A673 (cell line): ENCODE data around the gene ACADVL. TPM values are rescaled to one million over a fixed set of nuclear protein-coding genes. Genes with fewer than 3 reads are reported as not detected.
A peak's percentile ranks its signal among the peaks of the same experiment; 100 is the strongest.
"Not testable (repeated sequence)": the region's sequence is repeated elsewhere in the genome, so short reads cannot be mapped to it uniquely, and the experiment has no call there.

Experiments used
- BruUV-seq: library from RNA; stranded (reverse); fragments of 400-500 nt; replicated peaks from 2 replicates; lab custom pipeline; 2021; lab: Mats Ljungman, UMichigan
- CTCF ChIA-PET: fragments of 300-600 bp; sonication (Branson Sonifier 250); formaldehyde crosslinking; loops from one replicate; lab custom pipeline; 2022; ENCODE audit warnings: antibody characterized with exemption; lab: Charles Lee
- POLR2A ChIA-PET: fragments of 300-600 bp; sonication (Branson Sonifier 250); formaldehyde crosslinking; loops from one replicate; lab custom pipeline; 2022; ENCODE audit warnings: antibody characterized with exemption; ENCODE audit not compliant: low non-redundant PET; lab: Charles Lee
- DNase-seq: peaks from one replicate; pipeline ENCODE4 v3.0.0-alpha.2; 2015; ENCODE audit warnings: low spot score
- H3K27ac ChIP-seq: fragments of 200-600 bp; sonication (generic); 2 replicates; pipeline ENCODE4 v1.5.1; 2016; ENCODE audit warnings: mixed run types, low read depth, mild to moderate bottlenecking, mixed read lengths, antibody characterized with exemption, low read length; ENCODE audit not compliant: poor library complexity, severe bottlenecking
- H3K27me3 ChIP-seq: fragments of 200-600 bp; sonication (generic); replicated peaks from 2 replicates; pipeline ENCODE4 v1.6.1; 2017; ENCODE audit warnings: mixed run types, low read depth, mild to moderate bottlenecking, mixed read lengths, antibody characterized with exemption, low read length; ENCODE audit not compliant: insufficient read depth, poor library complexity
- H3K36me3 ChIP-seq: fragments of 200-600 bp; sonication (generic); 2 replicates; pipeline ENCODE4 v1.6.1; 2016; ENCODE audit warnings: mixed run types, mild to moderate bottlenecking, mixed read lengths, antibody characterized with exemption, low read length; ENCODE audit not compliant: insufficient read depth, poor library complexity, severe bottlenecking
- H3K4me1 ChIP-seq: fragments of 200-600 bp; sonication (generic); 2 replicates; pipeline ENCODE4 v1.6.1; 2017; ENCODE audit warnings: mixed run types, mild to moderate bottlenecking, mixed read lengths, antibody characterized with exemption, low read length; ENCODE audit not compliant: insufficient read depth, poor library complexity, severe bottlenecking
- H3K4me3 ChIP-seq: fragments of 200-600 bp; sonication (generic); 2 replicates; pipeline ENCODE4 v1.5.1; 2016; ENCODE audit warnings: low read depth, mixed run types, mild to moderate bottlenecking, mixed read lengths, low read length; ENCODE audit not compliant: poor library complexity, severe bottlenecking
- H3K9me3 ChIP-seq: fragments of 200-600 bp; sonication (generic); 2 replicates; pipeline ENCODE4 v1.6.1; 2016; ENCODE audit warnings: mixed run types, low read depth, mild to moderate bottlenecking, mixed read lengths, antibody characterized with exemption, low read length; ENCODE audit not compliant: poor library complexity, severe bottlenecking
- EZH2 ChIP-seq: fragments of 200-600 bp; sonication (generic); IDR thresholded peaks from 2 replicates; pipeline ENCODE4 v1.6.1; 2017; ENCODE audit warnings: borderline replicate concordance, low read depth, mild to moderate bottlenecking, mixed read lengths, antibody characterized with exemption, low read length; ENCODE audit not compliant: poor library complexity, severe bottlenecking
- intact Hi-C: fragments of 100-400 bp; cut with micrococcal nuclease; formaldehyde crosslinking; loops from one replicate; pipeline ENCODE4 v1.10.0; 2022; ENCODE audit not compliant: unreplicated experiment
- total RNA-seq: library from RNA; stranded (reverse); gene quantifications from 2 replicates; pipeline ENCODE4 v1.2.3, GENCODE V29; 2021
- TF ChIP-seq, protein P1 (sequence below): fragments of 300-800, 200-600 bp; sonication (generic); conservative IDR thresholded peaks from 2 replicates; pipeline ENCODE4 v1.5.1; 2017; ENCODE audit warnings: low read depth, mild to moderate bottlenecking, antibody characterized with exemption, low read length, moderate library complexity, mixed read lengths

The ACADVL gene
- total RNA-seq, 1 experiment from 2014 or later, result 425 TPM

DNA sequence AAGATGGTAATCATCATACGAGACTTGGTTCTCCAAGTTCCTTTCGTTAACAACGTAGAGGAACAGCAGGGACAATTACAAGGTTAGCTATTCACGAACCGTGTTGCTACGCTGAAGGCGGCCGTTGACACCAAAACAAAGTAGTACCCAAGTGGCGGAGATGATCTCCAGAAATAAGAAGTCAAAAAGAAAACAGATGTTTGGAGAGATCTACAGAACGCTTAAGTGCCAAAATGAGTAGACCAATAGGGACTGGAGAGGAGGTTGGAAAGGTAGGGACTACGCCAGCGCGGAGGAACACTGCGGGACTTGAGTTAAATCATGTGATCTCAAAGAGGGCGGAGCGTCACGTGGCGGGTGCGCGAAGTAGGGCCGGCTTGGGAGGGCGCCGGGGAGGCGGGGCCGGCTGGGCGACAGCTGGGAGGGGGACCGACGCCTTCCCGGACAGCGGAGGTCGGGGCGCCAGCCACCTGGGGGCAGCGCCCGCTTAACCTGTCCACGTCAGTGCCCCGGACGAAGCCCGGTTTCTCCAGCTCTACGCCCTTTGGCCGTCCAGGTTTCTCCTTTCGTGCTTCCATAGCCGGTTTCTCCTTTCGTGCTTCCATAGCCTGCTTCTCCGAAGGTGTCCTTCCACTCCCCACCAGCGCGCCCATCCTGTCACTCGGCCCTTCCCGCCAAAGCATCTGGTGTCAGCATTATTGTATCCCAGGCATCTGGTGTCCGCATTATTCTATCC is 23.1 kb downstream of the ACADVL start:
- no peaks in the 10 kb centered on the region for H3K9me3 ChIP-seq
- peaks cover 43% of the 10 kb centered on the region for H3K36me3 ChIP-seq
- peak overlapping the region; percentile 72 for H3K4me3 ChIP-seq
- POLR2A ChIA-PET, result interaction anchor here (0.6 to 0.7 kb wide), 3 partner anchors 9 to 445 kb away, joined by 3 to 10 read pairs (median 10); partner anchors contain the start of genes CTDNEP1 and TP53
- CTCF ChIA-PET, result interaction anchor here (0.6 to 1.0 kb wide), 3 partner anchors 22 to 161 kb away, joined by 3 to 5 read pairs (median 4); partner anchors contain the start of gene TMEM256
- peaks cover 23% of the 10 kb centered on the region for H3K4me1 ChIP-seq
- H3K27me3 ChIP-seq, result no peaks in the 10 kb centered on the region
- intact Hi-C loops, result loop anchor here (1.0 kb wide), 1 partner anchor 8 kb away; the partner anchor contains the start of gene CTDNEP1
- DNase-seq, result peak; percentile 97
- BruUV-seq, result no TSS peak
- peak overlapping the region; percentile 84 for H3K27ac ChIP-seq
- TF ChIP-seq EZH2, result no peak
- TF ChIP-seq, protein P1, sequence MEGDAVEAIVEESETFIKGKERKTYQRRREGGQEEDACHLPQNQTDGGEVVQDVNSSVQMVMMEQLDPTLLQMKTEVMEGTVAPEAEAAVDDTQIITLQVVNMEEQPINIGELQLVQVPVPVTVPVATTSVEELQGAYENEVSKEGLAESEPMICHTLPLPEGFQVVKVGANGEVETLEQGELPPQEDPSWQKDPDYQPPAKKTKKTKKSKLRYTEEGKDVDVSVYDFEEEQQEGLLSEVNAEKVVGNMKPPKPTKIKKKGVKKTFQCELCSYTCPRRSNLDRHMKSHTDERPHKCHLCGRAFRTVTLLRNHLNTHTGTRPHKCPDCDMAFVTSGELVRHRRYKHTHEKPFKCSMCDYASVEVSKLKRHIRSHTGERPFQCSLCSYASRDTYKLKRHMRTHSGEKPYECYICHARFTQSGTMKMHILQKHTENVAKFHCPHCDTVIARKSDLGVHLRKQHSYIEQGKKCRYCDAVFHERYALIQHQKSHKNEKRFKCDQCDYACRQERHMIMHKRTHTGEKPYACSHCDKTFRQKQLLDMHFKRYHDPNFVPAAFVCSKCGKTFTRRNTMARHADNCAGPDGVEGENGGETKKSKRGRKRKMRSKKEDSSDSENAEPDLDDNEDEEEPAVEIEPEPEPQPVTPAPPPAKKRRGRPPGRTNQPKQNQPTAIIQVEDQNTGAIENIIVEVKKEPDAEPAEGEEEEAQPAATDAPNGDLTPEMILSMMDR, result no peak

DNA sequence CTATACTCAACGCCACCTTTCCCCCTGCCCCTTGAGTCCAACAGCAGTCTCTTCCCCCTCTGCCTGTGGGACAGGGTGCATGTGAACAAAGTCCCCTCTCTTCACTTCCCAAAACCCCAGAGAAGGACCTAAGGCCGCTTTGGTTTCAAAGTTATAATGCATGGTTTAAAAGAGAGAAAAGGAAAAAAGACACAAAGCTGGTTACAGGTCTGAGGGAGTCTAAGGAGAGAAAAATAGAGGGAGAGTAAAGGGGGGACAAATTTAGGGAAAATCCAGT is 23.7 kb downstream of the ACADVL start:
- Histone ChIP-seq H3K36me3 (peaks cover 43% of the 10 kb centered on the region), H3K4me3 (peak overlapping the region; percentile 72), H3K27me3 (no peaks in the 10 kb centered on the region), H3K4me1 (peaks cover 23% of the 10 kb centered on the region), H3K27ac (peak overlapping the region; percentile 84), H3K9me3 (no peaks in the 10 kb centered on the region)
- intact Hi-C loops, result loop anchor here (1.0 kb wide), 1 partner anchor 8 kb away; the partner anchor contains the start of gene CTDNEP1
- ChIA-PET CTCF (interaction anchor here (0.8 kb wide), 1 partner anchor 23 kb away, joined by 3 read pairs; no protein-coding TSS in a partner anchor), POLR2A (no interaction called here)
- TF ChIP-seq, protein P1, result no peak
- BruUV-seq, result no TSS peak
- DNase-seq, result no peak

DNA sequence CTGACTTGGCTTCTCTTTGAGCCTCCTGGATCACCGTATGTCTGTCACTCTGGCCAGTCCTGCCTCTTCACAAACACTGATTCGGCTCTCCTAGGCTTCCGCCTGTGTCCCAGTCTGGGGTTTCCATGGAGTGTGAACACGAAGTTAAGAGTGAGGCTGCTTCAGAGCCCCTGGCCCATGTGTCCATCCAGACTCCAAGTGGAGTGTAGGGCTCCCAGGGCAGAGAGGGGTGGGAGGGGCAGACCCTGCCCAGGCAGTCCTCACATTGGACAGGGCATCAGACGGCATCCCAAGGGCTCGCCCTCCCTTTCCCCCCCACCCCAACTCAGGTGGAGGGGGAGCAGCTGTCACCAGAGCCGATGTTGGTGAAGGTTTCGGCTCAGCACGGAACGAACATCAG is 24.1 kb downstream of the ACADVL start:
- intact Hi-C loops, result loop anchor here (1.0 kb wide), 1 partner anchor 7 kb away; the partner anchor contains the start of gene CTDNEP1
- CTCF ChIA-PET, result not testable (repeated sequence)

DNA sequence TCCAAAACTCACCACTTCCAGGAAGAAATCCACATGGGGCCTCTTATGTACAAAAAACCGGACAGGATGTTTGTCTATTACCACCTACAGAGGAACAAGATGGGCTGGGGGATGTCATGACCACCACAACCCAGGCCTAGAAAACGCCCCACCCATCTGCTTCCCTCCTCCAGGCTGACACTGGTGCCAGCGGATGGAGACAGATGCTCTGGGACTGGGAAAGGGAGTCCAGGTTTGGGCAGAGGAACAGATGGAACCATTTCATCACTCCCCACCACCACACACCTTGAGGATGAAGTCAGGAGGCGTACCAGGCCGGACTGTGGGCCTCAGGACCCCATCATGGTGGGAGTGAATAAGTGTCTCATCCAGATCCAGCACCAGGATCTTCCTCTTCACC is 27.0 kb downstream of the ACADVL start:
- no peak overlapping the region for H3K27ac ChIP-seq
- peaks cover 17% of the 10 kb centered on the region for H3K4me1 ChIP-seq
- ChIA-PET CTCF (no interaction called here), POLR2A (no interaction called here)
- no TSS peak for BruUV-seq
- TF ChIP-seq, protein P1, result no peak
- no peak for TF ChIP-seq EZH2
- H3K36me3 ChIP-seq, result peaks cover 32% of the 10 kb centered on the region
- H3K4me3 ChIP-seq, result no peak overlapping the region
- H3K27me3 ChIP-seq, result no peaks in the 10 kb centered on the region
- intact Hi-C loops, result no loop called here
- DNase-seq, result no peak
- no peaks in the 10 kb centered on the region for H3K9me3 ChIP-seq

More for the DNA sequence above, 24.1 kb downstream of the ACADVL start:
- POLR2A ChIA-PET, H3K4me3 ChIP-seq, DNase-seq, H3K27ac ChIP-seq, H3K27me3 ChIP-seq, H3K9me3 ChIP-seq: not testable (repeated sequence)
- BruUV-seq, result TSS peak; percentile 25
- Histone ChIP-seq H3K36me3 (peaks cover 43% of the 10 kb centered on the region), H3K4me1 (peaks cover 23% of the 10 kb centered on the region)
